ENCODE data around the gene BMPR1A. TPM values are rescaled to one million over a fixed set of nuclear protein-coding genes. Genes with fewer than 3 reads are reported as not detected.

The BMPR1A gene
- total RNA-seq, 6 donors from 2014 or later, result 12.9 to 37.4 (median 30.6) TPM

GRCh38 chr10:86747796-86748581, 8.4 kb upstream of the BMPR1A start:
- 29 to 35% methylated on average over 7 of the region's 7 CpGs for WGBS, 2 donors
- ATAC-seq (ENCODE audit: low FRiP score in 2 of 2) (no peak), DNase-seq (no peak)
- H3K4me1 ChIP-seq, result peaks cover 0 to 18% (median 16%) of the 10 kb centered on the region in 4 donors
- no peak overlapping the region for H3K4me3 ChIP-seq
- H3K36me3 ChIP-seq, result no peaks in the 10 kb centered on the region
- H3K9me3 ChIP-seq, result no peaks in the 10 kb centered on the region
- H3K27me3 ChIP-seq, result no peaks in the 10 kb centered on the region
- H3K27ac ChIP-seq, result no peak overlapping the region
- TF ChIP-seq EP300 (IDR thresholded peaks at IDR 0.05) (no peak), POLR2A (IDR thresholded peaks at IDR 0.05) (no peak), POLR2AphosphoS5 (IDR thresholded peaks at IDR 0.05) (no peak), CTCF (IDR thresholded peaks at IDR 0.05) (no peak)

GRCh38 chr10:86749854-86750253, 6.6 kb upstream of the BMPR1A start:
- TF ChIP-seq POLR2A (IDR thresholded peaks at IDR 0.05) (no peak), CTCF (IDR thresholded peaks at IDR 0.05) (no peak)
- ATAC-seq (ENCODE audit: low FRiP score in 2 of 2) (no peak), DNase-seq (no peak)
- Histone ChIP-seq H3K4me3 (no peak overlapping the region), H3K9me3 (no peaks in the 10 kb centered on the region), H3K27ac (no peak overlapping the region), H3K36me3 (no peaks in the 10 kb centered on the region), H3K27me3 (no peaks in the 10 kb centered on the region), H3K4me1 (peaks cover 1 to 7% (median 5%) of the 10 kb centered on the region in 4 donors)
- 81 to 82% methylated on average over 9 of the region's 9 CpGs for WGBS, 2 donors

GRCh38 chr10:86751477-86751876, 4.9 kb upstream of the BMPR1A start:
- Histone ChIP-seq H3K4me3 (no peak overlapping the region), H3K36me3 (no peaks in the 10 kb centered on the region), H3K27me3 (peaks cover 0 to 9% (median 0%) of the 10 kb centered on the region in 4 donors), H3K4me1 (peaks cover 9 to 21% (median 13%) of the 10 kb centered on the region in 4 donors), H3K27ac (no peak overlapping the region), H3K9me3 (no peaks in the 10 kb centered on the region)
- TF ChIP-seq CTCF (IDR thresholded peaks at IDR 0.05) (no peak), POLR2A (IDR thresholded peaks at IDR 0.05) (no peak), POLR2AphosphoS5 (IDR thresholded peaks at IDR 0.05) (no peak), EP300 (IDR thresholded peaks at IDR 0.05) (no peak)
- 81 to 96% methylated on average over 17 of the region's 17 CpGs for WGBS, 2 donors
- DNase-seq (no peak), ATAC-seq (ENCODE audit: low FRiP score in 2 of 2) (no peak)

GRCh38 chr10:86752311-86752710, 4.1 kb upstream of the BMPR1A start:
- H3K4me1 ChIP-seq, result peaks cover 9 to 28% (median 14%) of the 10 kb centered on the region in 4 donors
- H3K9me3 ChIP-seq, result no peaks in the 10 kb centered on the region
- H3K27ac ChIP-seq, result no peak overlapping the region
- no peak for DNase-seq
- no peak for ATAC-seq (ENCODE audit: low FRiP score in 2 of 2)
- 71 to 80% methylated on average over 4 of the region's 4 CpGs for WGBS, 2 donors
- H3K36me3 ChIP-seq, result no peaks in the 10 kb centered on the region
- H3K27me3 ChIP-seq, result peaks cover 0 to 15% (median 1%) of the 10 kb centered on the region in 4 donors
- TF ChIP-seq POLR2AphosphoS5 (IDR thresholded peaks at IDR 0.05) (no peak), POLR2A (IDR thresholded peaks at IDR 0.05) (no peak), EP300 (IDR thresholded peaks at IDR 0.05) (no peak), CTCF (IDR thresholded peaks at IDR 0.05) (no peak)
- no peak overlapping the region for H3K4me3 ChIP-seq

GRCh38 chr10:86753051-86753450, 3.4 kb upstream of the BMPR1A start:
- DNase-seq, result no peak
- 91 to 97% methylated on average over 2 of the region's 2 CpGs for WGBS, 2 donors
- no peaks in the 10 kb centered on the region for H3K9me3 ChIP-seq
- ATAC-seq (ENCODE audit: low FRiP score in 2 of 2), result no peak
- H3K27ac ChIP-seq, result no peak overlapping the region
- H3K27me3 ChIP-seq, result peaks cover 0 to 15% (median 3%) of the 10 kb centered on the region in 4 donors
- no peaks in the 10 kb centered on the region for H3K36me3 ChIP-seq
- no peak for TF ChIP-seq EP300 (IDR thresholded peaks at IDR 0.05)
- no peak for TF ChIP-seq POLR2AphosphoS5 (IDR thresholded peaks at IDR 0.05)
- no peak for TF ChIP-seq CTCF (IDR thresholded peaks at IDR 0.05)
- TF ChIP-seq POLR2A (IDR thresholded peaks at IDR 0.05), result no peak
- no peak overlapping the region for H3K4me3 ChIP-seq
- H3K4me1 ChIP-seq, result peaks cover 6 to 29% (median 15%) of the 10 kb centered on the region in 4 donors
